ENCODE measurements around the gene ABCC4. TPM values are rescaled to one million over a fixed set of nuclear protein-coding genes. Genes with fewer than 3 reads are reported as not detected.

The ABCC4 gene
- total and polyA plus RNA-seq, 8 donors: 0.80 to 8.7 (median 4.1) TPM

DNA sequence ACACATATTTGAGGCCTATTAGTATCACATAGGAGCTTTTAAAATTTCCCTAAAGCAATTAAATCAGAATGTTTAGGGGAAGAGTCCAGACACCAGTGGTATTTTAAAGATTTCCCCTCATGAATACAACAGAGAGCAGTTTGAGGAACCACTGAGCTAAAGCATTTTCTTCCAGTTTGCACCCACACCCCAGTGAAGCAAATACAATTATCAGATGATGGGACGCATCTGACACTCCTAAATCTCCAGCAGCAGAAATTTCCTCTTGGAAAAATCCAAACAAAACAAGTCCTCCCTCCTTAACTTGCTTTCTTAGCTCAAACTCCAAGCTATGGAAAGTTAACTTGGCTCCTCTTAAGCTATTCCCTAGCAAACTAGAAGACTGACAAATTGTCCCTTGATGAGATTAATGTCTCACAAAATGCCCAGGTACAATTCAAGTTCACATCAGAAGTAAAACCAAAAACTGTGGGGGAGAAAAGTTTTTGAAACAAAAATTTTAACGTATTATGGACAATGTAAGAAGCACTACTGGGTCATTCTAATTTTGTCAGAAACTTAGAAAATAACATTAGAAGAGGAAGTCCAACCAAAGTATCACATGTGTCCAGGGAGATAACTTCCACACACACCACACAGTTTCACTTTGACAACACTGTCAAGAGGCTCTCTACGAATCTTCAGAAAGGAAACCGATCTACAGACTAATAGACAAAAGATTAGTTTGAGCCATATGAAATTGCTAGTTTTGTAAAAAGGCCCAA lies 74.1 kb downstream of the ABCC4 start:
- no peaks in the 10 kb centered on the region for H3K9me3 ChIP-seq
- no peak overlapping the region for H3K4me3 ChIP-seq
- no peak overlapping the region for H3K27ac ChIP-seq
- no peak for DNase-seq
- H3K36me3 ChIP-seq: no peaks in the 10 kb centered on the region
- no peaks in the 10 kb centered on the region for H3K27me3 ChIP-seq
- no peaks in the 10 kb centered on the region for H3K4me1 ChIP-seq
- peak; percentile 20 for FAIRE-seq
- ATAC-seq: peak in 2 of 4 donors; percentile 52 to 82
- intact Hi-C loops (cut with DNase I): no loop called here
- TF ChIP-seq, protein P1, sequence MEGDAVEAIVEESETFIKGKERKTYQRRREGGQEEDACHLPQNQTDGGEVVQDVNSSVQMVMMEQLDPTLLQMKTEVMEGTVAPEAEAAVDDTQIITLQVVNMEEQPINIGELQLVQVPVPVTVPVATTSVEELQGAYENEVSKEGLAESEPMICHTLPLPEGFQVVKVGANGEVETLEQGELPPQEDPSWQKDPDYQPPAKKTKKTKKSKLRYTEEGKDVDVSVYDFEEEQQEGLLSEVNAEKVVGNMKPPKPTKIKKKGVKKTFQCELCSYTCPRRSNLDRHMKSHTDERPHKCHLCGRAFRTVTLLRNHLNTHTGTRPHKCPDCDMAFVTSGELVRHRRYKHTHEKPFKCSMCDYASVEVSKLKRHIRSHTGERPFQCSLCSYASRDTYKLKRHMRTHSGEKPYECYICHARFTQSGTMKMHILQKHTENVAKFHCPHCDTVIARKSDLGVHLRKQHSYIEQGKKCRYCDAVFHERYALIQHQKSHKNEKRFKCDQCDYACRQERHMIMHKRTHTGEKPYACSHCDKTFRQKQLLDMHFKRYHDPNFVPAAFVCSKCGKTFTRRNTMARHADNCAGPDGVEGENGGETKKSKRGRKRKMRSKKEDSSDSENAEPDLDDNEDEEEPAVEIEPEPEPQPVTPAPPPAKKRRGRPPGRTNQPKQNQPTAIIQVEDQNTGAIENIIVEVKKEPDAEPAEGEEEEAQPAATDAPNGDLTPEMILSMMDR (IDR thresholded peaks at IDR 0.05): no peak
- WGBS, 2 donors: 66 to 70% methylated on average over 4 of the region's 4 CpGs

DNA sequence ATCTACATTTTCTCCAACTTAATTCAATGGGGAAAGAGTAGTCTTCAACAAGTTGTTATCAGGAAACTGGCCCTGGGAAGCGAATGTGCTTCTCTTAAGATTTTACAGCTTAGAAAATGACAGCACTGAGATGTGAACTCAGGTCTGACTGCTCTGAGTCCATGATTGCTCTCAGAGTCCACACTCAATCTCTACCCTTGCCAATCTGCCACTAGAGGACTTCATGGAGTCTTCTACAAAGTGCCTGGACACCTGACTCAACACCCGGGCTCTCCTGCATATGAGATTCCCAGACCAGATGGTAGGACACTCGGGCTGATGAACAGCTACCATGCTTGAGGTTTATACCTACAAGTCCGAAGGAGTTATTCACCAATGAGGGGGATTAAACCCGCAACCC lies 74.8 kb downstream of the ABCC4 start:
- 90 to 94% methylated on average over 5 of the region's 5 CpGs for WGBS, 2 donors
- ATAC-seq: no peak
- no peak overlapping the region for H3K4me3 ChIP-seq
- H3K9me3 ChIP-seq: no peaks in the 10 kb centered on the region
- H3K27me3 ChIP-seq: no peaks in the 10 kb centered on the region
- no peaks in the 10 kb centered on the region for H3K4me1 ChIP-seq
- TF ChIP-seq, protein P1 (IDR thresholded peaks at IDR 0.05): no peak
- DNase-seq: no peak
- no peaks in the 10 kb centered on the region for H3K36me3 ChIP-seq
- no peak for FAIRE-seq
- H3K27ac ChIP-seq: no peak overlapping the region
- intact Hi-C loops (cut with DNase I): no loop called here

DNA sequence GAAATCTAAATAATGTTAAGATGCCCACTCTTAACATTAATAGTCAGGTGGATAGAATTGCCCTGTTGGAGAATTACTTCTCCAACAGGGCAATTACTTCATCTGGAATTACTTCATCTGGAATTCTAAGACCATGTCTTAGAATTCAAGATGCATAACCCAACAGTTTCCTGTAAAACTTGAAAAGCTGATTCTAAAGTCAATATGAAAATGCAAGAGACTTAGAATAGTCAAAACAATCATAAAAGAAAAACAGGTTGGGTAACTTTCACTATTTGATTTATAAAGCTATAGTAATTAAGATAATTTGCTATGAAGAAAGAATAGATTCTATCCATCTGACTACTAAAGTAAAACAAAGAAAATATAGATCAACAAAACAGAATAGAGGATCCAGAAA lies 75.2 kb downstream of the ABCC4 start:
- H3K27ac ChIP-seq: no peak overlapping the region
- no peak for FAIRE-seq
- H3K4me1 ChIP-seq: no peaks in the 10 kb centered on the region
- TF ChIP-seq, protein P1 (IDR thresholded peaks at IDR 0.05): no peak
- intact Hi-C loops (cut with DNase I): no loop called here
- H3K36me3 ChIP-seq: no peaks in the 10 kb centered on the region
- no peak for ATAC-seq
- no peak for DNase-seq
- H3K9me3 ChIP-seq: no peaks in the 10 kb centered on the region
- H3K4me3 ChIP-seq: no peak overlapping the region
- no peaks in the 10 kb centered on the region for H3K27me3 ChIP-seq

DNA sequence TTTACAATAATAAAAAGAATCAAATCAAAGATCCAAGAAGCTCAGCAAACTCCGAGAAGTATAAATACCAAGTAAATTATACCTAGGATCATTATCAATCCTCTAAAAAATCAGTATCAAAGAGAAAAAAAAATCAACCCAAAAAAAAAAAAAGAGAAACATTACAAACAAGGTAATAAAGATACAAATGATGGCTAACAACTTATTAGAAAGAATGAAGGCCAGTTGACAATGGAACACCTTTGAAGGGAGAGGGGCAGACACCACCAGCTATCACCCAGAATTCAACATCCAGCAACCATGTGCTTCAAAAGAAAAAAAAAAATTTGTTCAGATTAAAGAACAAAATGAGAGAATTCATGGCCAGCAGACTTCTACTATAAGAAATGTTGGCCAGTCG lies 77.2 kb downstream of the ABCC4 start:
- WGBS, 2 donors: 96 to 100% methylated on average over 2 of the region's 2 CpGs

DNA sequence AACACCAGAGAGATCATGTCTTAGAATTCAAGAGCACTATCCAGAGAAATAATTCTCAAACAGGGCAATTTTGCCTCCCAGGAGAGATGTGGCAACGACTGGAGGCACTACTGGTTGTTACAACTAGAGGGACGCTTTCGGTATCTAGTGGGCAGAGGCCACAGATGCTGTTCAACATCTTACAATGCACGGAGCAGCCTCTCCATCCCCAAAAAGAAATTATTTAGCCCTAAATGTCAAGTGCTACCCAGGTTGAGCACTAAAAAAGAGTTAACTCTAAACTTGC lies 78.6 kb downstream of the ABCC4 start:
- Histone ChIP-seq H3K27me3 (no peaks in the 10 kb centered on the region), H3K27ac (no peak overlapping the region), H3K36me3 (no peaks in the 10 kb centered on the region), H3K9me3 (no peaks in the 10 kb centered on the region), H3K4me3 (no peak overlapping the region), H3K4me1 (no peaks in the 10 kb centered on the region)
- 84 to 86% methylated on average over 4 of the region's 4 CpGs for WGBS, 2 donors
- TF ChIP-seq, protein P1 (IDR thresholded peaks at IDR 0.05): no peak
- DNase-seq (no peak), ATAC-seq (no peak), FAIRE-seq (no peak)
- intact Hi-C loops (cut with DNase I): no loop called here

More for the DNA sequence above, 77.2 kb downstream of the ABCC4 start:
- Histone ChIP-seq H3K27me3 (no peaks in the 10 kb centered on the region), H3K36me3 (no peaks in the 10 kb centered on the region), H3K4me3 (no peak overlapping the region), H3K9me3 (no peaks in the 10 kb centered on the region), H3K4me1 (no peaks in the 10 kb centered on the region), H3K27ac (no peak overlapping the region)
- intact Hi-C loops (cut with DNase I): no loop called here
- ATAC-seq (no peak), FAIRE-seq (no peak), DNase-seq (no peak)
- TF ChIP-seq, protein P1 (IDR thresholded peaks at IDR 0.05): no peak
